ENCODE data around the gene COMMD1.

The COMMD1 gene

DNA sequence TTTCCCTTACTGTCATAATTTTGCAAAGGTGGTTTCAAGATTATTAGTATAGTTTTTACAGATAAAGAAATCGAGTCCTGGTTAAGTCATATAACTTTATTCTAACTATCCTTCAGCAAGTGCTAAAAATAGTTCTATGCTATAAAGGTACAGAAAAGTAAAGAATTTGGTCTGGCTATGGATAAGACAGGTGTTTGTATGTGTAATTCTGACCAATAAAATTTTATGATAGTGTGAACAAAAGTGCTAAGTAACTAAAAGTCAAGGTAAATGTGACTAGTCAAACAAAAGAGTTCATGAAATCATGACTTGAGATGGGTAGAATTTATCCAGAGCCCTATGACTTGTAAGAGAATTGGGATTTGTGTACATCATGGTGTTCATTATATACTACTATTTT lies 140.7 kb downstream of the COMMD1 start:
- ChIA-PET CTCF (interaction anchor here (0.6 kb wide), 1 partner anchor 29 kb away, joined by 3 read pairs; no protein-coding TSS in a partner anchor), POLR2A (no interaction called here)
- H3K36me3 ChIP-seq (ENCODE audit: control insufficient read depth in 2 of 2, insufficient read depth in 1 of 2, low read length in 2 of 2) = no peaks in the 10 kb centered on the region
- no peak overlapping the region for H3K4me3 ChIP-seq (ENCODE audit: low read depth, low read length)
- TF ChIP-seq ZNF629 (tag by site-specific recombination; IDR thresholded peaks at IDR 0.05) (no peak), ZNF701 (tag by site-specific recombination; IDR thresholded peaks at IDR 0.05) (no peak), ZBTB8A (tag by site-specific recombination; IDR thresholded peaks at IDR 0.05) (no peak), ZNF2 (tag by site-specific recombination; IDR thresholded peaks at IDR 0.05) (no peak)
- TF ChIP-seq, protein P1, sequence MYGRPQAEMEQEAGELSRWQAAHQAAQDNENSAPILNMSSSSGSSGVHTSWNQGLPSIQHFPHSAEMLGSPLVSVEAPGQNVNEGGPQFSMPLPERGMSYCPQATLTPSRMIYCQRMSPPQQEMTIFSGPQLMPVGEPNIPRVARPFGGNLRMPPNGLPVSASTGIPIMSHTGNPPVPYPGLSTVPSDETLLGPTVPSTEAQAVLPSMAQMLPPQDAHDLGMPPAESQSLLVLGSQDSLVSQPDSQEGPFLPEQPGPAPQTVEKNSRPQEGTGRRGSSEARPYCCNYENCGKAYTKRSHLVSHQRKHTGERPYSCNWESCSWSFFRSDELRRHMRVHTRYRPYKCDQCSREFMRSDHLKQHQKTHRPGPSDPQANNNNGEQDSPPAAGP (tag by site-specific recombination; IDR thresholded peaks at IDR 0.05) = no peak
- H3K27ac ChIP-seq (ENCODE audit: extremely low read depth, low read depth, low read length) = no peak overlapping the region
- no peaks in the 10 kb centered on the region for H3K9me3 ChIP-seq (ENCODE audit: control insufficient read depth, insufficient read depth, low read depth, low read length)
- no peaks in the 10 kb centered on the region for H3K4me1 ChIP-seq (ENCODE audit: control insufficient read depth, insufficient read depth, low read length)

DNA sequence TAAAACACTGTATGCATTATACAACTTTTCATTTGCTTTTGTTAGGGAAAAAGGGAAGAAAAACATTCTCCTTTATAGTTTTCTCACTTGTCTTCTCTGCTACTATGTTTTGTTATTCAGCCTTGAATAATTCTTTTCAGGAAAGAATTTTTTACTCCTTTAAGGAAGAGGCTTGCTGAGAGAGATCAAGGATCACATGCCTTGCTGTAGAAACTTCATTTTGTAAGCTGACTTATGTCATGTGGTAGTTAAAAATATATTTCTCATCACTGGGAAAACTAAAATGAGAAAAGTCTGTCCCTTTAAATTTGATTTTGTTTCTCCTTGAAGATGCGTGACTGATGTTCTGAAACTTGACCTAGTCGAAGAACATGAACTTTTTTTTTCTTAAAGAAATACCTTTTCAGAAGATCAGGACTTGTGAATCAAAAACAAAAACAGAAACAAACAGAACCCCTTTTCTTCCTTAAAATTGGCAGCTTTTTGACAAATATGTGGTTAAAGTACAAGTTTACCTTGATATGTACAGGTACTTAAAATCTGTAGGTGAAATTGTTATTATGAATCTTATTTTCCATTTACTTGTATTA lies 145.1 kb downstream of the COMMD1 start:
- POLR2A ChIA-PET = no interaction called here

DNA sequence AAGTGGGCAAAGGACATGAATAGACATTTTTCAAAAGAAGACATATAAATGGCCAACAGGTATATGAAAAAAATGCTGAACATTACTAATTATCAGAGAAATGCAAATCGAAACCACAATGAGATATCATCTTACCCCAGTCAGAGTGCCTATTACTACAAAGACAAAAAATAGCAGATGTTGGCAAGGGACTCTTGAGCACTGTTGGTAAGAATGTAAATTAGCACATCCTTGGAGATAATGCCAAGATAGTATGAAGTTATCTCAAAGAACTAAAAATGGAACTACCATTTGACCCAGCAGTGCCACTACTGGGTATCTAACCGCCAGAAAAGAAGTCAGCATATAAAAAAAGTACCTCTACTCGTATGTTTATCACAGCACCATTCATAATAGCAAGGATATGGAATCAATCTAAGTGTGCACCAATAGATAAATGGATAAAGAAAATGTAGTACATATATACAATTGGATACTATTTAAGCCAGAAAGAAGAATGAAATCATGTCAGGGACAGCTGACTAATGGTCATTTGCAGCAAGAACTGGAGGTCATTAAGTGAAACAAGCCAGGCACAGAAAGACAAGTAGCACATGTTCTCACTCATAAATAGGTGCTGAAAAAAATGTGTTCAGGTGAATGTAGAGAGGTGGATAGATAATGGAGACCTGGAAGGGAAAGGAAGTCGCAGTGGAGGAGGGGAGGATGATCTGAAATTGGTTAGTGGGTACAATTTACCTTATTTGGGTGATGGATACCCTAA lies 148.7 kb downstream of the COMMD1 start:
- no peaks in the 10 kb centered on the region for H3K9me3 ChIP-seq (ENCODE audit: control insufficient read depth, insufficient read depth, low read depth, low read length)
- H3K36me3 ChIP-seq (ENCODE audit: control insufficient read depth in 2 of 2, insufficient read depth in 1 of 2, low read length in 2 of 2) = no peaks in the 10 kb centered on the region; a peak in 1 of 3 replicates
- POLR2A ChIA-PET = no interaction called here
- TF ChIP-seq SCRT2 (tag by site-specific recombination; IDR thresholded peaks at IDR 0.05) = 0 out of 2 replicates have a peak, but pooled peaks have one; percentile 8
- no peak for TF ChIP-seq ZNF16 (tag by site-specific recombination; IDR thresholded peaks at IDR 0.05; ENCODE audit: low read depth)
- no peak overlapping the region for H3K27ac ChIP-seq (ENCODE audit: extremely low read depth, low read depth, low read length)
- no peaks in the 10 kb centered on the region for H3K4me1 ChIP-seq (ENCODE audit: control insufficient read depth, insufficient read depth, low read length)
- CTCF ChIA-PET = no interaction called here
- H3K4me3 ChIP-seq (ENCODE audit: low read depth, low read length) = no peak overlapping the region

More for the DNA sequence above, 145.1 kb downstream of the COMMD1 start:
- CTCF ChIA-PET = interaction anchor here (1.0 kb wide), 1 partner anchor 31 kb away, joined by 3 read pairs; no protein-coding TSS in a partner anchor
- TF ChIP-seq ZNF747 (tag by site-specific recombination; IDR thresholded peaks at IDR 0.05) (no peak), ZNF155 (tag by site-specific recombination; IDR thresholded peaks at IDR 0.05) (no peak), ZNF2 (tag by site-specific recombination; IDR thresholded peaks at IDR 0.05) (no peak), ZNF114 (tag by site-specific recombination; IDR thresholded peaks at IDR 0.05) (no peak), ZNF221 (tag by site-specific recombination; IDR thresholded peaks at IDR 0.05; ENCODE audit: borderline replicate concordance) (no peak)
- H3K27ac ChIP-seq (ENCODE audit: extremely low read depth, low read depth, low read length) = no peak overlapping the region
- no peaks in the 10 kb centered on the region for H3K9me3 ChIP-seq (ENCODE audit: control insufficient read depth, insufficient read depth, low read depth, low read length)
- H3K36me3 ChIP-seq (ENCODE audit: control insufficient read depth in 2 of 2, insufficient read depth in 1 of 2, low read length in 2 of 2) = no peaks in the 10 kb centered on the region
- H3K4me3 ChIP-seq (ENCODE audit: low read depth, low read length) = no peak overlapping the region
- no peaks in the 10 kb centered on the region for H3K4me1 ChIP-seq (ENCODE audit: control insufficient read depth, insufficient read depth, low read length)

DNA sequence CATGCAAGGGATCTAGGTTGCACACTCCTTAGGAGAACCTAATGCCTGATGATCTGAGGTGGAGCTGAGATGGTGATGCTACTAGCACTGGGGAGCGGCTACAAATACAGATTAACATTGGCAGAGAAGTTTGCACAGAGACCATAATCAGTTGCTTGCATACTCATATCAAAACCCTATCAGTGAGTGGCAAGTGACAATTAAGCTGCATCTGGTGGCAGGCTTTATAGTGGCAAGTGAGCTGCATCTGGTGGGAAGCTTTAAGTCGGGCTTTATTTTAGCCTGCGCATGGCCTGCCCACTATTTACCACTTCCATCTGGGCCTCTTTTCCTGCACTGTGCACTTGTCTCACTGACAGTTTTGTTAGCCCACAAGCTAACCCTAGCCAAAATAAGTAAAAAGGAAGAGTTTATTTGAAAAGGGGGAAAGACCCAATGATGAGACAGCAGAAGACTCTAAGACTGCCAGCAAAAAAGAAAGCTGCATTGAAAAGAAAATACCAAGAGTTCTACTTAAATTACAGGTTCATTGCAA lies 149.5 kb downstream of the COMMD1 start:
- no peaks in the 10 kb centered on the region for H3K9me3 ChIP-seq (ENCODE audit: control insufficient read depth, insufficient read depth, low read depth, low read length)
- H3K4me3 ChIP-seq (ENCODE audit: low read depth, low read length) = no peak overlapping the region
- POLR2A ChIA-PET = no interaction called here
- CTCF ChIA-PET = no interaction called here
- no peak overlapping the region for H3K27ac ChIP-seq (ENCODE audit: extremely low read depth, low read depth, low read length)
- no peak for TF ChIP-seq ZNF221 (tag by site-specific recombination; IDR thresholded peaks at IDR 0.05; ENCODE audit: borderline replicate concordance)
- no peak for TF ChIP-seq MYNN (tag by site-specific recombination; IDR thresholded peaks at IDR 0.05; ENCODE audit: borderline replicate concordance)
- TF ChIP-seq YY2 (tag by site-specific recombination; IDR thresholded peaks at IDR 0.05) = no peak
- TF ChIP-seq SP3 (tag by site-specific recombination; IDR thresholded peaks at IDR 0.05) = no peak
- TF ChIP-seq ZFP37 (tag by site-specific recombination; IDR thresholded peaks at IDR 0.05) = no peak
- TF ChIP-seq ZBTB17 (tag by site-specific recombination; IDR thresholded peaks at IDR 0.05) = no peak
- TF ChIP-seq ZNF404 (tag by site-specific recombination; IDR thresholded peaks at IDR 0.05) = no peak
- TF ChIP-seq, protein P2, sequence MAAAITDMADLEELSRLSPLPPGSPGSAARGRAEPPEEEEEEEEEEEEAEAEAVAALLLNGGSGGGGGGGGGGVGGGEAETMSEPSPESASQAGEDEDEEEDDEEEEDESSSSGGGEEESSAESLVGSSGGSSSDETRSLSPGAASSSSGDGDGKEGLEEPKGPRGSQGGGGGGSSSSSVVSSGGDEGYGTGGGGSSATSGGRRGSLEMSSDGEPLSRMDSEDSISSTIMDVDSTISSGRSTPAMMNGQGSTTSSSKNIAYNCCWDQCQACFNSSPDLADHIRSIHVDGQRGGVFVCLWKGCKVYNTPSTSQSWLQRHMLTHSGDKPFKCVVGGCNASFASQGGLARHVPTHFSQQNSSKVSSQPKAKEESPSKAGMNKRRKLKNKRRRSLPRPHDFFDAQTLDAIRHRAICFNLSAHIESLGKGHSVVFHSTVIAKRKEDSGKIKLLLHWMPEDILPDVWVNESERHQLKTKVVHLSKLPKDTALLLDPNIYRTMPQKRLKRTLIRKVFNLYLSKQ (tag by site-specific recombination; IDR thresholded peaks at IDR 0.05; ENCODE audit: borderline replicate concordance) = no peak
- no peaks in the 10 kb centered on the region; a peak in 1 of 3 replicates for H3K36me3 ChIP-seq (ENCODE audit: control insufficient read depth in 2 of 2, insufficient read depth in 1 of 2, low read length in 2 of 2)
- H3K4me1 ChIP-seq (ENCODE audit: control insufficient read depth, insufficient read depth, low read length) = no peaks in the 10 kb centered on the region
